Measurements from ENCODE around the gene EP300.
"Not testable (repeated sequence)": the region's sequence is repeated elsewhere in the genome, so short reads cannot be mapped to it uniquely, and the experiment has no call there.

The EP300 gene

DNA sequence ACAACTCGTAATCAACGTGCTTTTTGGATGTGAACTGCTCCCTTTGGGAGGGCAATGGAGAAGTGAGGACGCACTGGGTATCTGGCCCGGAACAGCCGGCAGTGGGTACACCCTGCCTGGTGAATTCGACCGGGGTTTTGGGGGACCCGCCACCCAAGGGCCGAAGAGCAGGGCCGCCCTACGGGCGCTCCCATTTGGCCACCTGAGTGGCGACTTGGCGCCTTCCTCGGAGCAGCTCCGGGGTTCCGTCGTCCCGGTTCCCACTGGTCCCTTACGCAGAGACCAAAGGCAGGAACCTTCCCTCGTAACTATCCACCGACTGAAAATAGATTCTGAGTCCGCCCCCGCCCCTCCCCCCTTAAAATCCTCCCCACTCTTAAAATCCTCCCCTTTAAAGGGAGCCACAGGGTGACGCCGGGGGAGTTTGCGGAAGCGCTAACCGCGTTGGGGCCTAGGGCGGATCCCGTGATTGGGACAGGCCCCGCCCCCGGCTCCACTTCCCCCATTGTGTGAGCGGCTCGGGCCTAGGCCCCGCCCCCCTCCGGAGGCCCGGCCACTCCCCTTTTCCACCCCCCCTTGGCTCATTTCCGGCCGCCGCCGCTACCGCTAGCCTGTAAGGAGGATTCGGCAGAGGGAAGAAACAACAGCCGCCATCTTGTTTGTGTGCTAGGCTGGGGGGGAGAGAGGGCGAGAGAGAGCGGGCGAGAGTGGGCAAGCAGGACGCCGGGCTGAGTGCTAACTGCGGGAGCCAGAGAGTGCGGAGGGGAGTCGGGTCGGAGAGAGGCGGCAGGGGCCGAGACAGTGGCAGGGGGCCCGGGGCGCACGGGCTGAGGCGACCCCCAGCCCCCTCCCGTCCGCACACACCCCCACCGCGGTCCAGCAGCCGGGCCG, 1.0 kb upstream of the EP300 start:
- peak; percentile 94 to 96 for DNase-seq

DNA sequence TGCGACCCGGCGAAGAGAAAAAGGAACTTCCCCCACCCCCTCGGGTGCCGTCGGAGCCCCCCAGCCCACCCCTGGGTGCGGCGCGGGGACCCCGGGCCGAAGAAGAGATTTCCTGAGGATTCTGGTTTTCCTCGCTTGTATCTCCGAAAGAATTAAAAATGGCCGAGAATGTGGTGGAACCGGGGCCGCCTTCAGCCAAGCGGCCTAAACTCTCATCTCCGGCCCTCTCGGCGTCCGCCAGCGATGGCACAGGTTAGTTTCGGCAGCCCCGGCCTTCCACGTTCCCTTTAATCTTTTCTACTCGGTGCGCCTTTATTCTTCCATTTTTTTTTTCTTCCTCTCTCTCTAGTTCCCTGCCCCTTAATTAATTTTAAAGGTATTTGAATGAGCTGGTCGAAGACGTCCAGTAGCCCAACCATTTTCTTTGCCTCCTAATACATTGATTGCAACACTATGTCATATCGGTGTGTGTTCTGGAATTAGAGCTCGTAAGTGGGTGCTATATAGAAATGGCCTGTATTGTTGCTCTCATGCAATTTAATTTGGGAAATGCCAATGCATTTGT, 537 bp downstream of the EP300 start:
- DNase-seq, result peak in 1 of 2 experiments; percentile 33

DNA sequence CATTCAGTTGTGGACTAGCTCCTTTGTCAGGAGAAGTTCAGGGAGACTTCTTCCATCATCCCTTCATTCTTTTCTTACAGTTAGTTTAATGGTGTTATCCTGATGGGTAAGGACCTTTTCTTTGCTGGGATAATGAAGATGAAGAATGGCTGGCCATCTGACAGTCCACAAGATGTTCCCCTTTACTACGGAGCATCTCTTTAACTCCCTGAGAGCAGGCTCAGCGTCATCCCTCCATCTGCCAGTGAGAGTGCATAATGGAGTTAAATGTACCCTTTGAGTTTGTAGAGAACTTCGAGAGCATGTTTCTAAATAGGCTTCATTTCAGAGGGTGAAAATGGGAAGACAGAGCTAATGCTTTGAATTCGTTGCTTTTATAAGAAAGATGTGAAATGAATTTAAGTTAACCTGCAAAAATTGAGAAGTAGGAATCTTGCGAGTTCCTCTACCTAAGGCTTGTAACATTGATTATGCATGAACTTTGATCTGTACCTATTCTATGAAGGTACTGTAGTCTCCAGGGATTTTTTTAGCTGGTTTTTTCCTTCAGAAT, 1.7 kb downstream of the EP300 start:
- DNase-seq, result no peak

DNA sequence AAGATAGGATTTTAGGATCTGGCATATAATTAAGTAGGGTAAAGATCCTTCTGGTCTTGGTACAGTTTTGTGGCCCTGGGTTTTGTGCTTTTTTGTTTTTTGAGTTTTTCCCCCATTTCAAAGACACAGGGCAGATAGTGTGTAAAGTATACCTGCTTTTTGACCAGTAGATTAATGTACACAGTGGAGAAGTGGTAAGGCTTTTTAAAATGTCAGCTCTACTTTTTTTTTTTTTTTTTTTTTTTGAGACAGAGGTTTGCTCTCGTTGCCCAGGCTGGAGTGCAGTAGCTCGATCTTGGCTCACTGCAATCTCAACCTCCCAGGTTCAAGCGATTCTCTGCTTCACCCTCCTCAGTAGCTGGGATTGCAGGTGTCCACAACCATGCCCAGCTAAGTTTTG, 4.0 kb downstream of the EP300 start:
- DNase-seq, result no peak

DNA sequence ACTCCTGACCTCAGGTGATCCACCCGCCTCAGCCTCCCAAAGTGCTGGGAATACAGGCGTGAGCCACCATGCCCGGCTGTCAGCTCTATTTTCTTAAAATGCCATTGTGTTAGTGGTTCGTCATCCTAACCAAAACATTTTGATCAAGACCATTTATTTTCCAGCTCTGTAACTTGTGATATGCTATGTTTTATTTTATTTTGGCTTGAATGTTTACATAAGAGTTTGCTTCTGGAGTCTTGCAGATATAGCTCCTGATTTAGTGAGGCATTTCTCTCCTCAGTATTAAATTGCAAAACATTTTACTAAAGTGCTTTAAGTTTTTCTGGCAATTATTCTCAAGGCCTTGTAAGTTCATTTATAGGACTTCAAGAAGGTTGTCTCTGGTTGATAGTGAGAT, 4.4 kb downstream of the EP300 start:
- DNase-seq, result no peak

DNA sequence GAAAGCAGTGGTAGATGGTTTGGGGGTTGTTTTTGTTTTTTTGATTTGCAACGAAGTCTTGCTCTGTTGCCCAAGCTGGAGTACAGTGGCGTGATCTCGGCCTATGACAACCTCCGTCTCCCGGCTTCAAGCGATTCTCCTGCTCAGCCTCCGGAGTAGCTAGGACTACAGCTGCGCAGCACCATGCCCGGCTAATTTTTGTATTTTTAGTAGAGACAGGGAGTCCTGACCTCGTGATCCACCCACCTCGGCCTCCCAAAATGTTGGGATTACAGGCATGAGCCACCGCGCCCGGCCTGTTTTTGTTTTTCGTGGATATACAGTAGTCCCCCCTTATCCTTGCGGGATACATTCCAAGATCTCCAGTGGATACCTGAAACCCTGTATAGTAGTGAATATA, 6.6 kb downstream of the EP300 start:
- no peak for DNase-seq

DNA sequence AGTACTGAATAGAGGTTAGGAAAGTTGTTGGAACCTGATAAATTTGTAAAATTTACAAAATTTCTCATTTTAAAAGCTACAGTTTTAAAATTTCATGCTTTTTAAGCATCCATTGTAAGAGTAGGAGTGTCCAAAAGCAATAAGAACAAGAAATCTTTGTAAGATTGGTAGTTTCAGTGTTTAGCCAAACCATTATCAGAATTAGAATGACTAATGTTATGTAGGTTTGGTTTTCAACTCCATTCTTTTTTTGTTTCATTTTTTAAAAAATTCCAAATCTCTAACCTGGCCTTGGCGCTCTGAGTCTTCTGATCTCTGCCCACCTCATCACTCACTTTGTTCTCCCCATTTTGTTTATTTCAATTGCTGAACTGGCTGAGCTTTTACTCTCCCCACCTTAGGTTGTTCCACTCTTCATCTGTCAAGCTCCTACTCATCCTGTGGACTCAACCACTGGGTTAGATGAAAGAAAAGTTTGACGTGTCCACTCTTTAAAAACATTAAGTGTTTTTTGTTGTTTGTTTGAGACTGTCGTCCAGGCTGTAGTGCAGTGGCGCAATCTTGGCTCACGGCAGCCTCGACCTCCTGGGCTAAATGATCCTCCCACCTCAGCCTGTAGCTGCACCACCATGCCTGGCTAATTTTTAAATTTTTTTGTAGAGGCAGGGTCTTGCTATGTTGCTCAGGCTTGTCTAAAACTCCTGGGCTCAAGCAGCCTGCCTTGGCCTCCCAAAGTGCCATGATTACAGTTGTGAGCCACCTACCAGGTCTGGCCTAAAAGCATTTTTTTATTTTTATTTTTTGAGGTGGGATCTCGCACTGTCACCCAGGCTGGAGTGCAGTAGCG, 14.0 kb downstream of the EP300 start:
- no peak for DNase-seq

DNA sequence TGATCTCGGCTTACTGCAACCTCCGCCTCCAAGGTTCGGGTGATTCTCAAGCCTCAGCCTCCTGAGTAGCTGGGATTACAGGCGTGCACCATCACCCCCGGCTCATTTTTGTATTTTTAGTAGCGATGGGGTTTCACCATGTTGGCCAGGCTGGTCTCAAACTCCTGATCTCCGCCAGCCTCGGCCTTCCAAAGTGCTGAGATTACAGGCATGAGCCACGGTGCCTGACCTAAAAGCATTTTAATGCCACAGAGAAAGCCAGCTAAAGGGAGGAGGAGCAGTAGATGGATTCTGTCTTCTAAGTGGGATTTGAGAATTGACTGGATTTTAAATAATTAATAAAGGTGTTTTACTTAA, 14.6 kb downstream of the EP300 start:
- DNase-seq, result not testable (repeated sequence)

DNA sequence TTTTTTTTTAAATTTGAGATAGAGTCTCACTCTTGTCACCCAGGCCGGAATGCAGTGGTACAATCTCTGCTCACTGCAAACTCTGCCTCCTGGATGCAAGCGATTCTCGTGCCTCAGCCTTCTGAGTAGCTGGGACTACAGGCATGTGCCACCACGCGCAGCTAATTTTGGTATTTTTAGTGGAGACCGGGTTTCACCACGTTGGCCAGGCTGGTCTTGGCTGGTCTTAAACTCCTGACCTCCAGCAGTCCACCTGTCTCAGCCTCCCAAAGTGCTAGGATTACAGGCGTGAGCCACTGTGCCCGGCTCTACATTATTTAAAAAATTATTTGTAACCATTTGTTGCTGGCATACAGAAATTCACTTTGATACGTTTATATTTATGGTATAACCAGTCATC, 18.6 kb downstream of the EP300 start:
- no peak for DNase-seq

DNA sequence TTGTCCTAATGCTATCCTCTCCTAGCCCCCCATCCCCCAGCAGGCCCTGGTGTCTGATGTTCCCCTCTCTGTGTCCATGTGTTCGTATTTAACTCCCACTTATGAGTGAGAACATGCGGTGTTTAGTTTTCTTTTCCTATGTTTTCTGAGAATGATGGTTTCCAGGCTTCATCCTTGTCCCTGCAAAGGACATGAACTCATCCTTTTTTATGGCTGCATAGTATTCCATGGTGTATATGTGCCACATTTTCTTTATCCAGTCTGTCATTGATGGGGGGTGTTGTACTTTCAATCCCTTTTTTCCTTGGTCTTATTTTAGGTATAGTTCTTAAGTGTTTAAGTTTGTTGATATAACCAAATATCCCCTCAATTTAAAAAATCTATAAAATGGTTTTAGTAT, 23.9 kb downstream of the EP300 start:
- no peak for DNase-seq

DNA sequence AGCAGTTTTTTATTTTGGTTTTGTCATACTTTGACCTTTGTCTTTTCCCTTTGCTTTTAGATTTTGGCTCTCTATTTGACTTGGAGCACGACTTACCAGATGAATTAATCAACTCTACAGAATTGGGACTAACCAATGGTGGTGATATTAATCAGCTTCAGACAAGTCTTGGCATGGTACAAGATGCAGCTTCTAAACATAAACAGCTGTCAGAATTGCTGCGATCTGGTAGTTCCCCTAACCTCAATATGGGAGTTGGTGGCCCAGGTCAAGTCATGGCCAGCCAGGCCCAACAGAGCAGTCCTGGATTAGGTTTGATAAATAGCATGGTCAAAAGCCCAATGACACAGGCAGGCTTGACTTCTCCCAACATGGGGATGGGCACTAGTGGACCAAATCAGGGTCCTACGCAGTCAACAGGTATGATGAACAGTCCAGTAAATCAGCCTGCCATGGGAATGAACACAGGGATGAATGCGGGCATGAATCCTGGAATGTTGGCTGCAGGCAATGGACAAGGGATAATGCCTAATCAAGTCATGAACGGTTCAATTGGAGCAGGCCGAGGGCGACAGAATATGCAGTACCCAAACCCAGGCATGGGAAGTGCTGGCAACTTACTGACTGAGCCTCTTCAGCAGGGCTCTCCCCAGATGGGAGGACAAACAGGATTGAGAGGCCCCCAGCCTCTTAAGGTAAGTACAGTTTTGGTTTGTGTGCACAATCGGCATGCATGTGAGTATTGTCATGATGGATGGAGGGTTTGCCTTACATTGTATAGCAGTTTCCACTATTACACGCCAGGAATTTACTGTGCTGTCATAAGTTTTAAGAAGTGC, 25.0 kb downstream of the EP300 start:
- DNase-seq, result no peak

DNA sequence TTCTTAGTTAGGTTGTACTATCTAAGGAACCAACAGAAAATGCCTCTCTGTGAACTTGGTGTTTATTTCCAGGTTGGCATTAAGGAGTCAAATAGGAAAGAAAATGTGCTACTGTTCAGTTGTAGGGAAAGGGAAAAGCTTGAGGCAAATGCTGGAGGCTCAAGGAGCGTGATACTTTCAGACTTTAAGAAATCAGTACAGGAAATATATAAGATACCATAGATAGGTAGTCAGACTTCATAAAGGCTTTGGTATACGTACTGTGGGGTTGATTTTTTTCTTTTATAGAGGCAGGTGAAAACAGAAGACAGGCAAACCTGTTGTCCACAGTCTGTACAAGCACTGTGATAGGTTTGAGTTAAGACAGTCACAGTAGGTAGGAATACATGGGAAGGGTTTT, 30.8 kb downstream of the EP300 start:
- no peak for DNase-seq

DNA sequence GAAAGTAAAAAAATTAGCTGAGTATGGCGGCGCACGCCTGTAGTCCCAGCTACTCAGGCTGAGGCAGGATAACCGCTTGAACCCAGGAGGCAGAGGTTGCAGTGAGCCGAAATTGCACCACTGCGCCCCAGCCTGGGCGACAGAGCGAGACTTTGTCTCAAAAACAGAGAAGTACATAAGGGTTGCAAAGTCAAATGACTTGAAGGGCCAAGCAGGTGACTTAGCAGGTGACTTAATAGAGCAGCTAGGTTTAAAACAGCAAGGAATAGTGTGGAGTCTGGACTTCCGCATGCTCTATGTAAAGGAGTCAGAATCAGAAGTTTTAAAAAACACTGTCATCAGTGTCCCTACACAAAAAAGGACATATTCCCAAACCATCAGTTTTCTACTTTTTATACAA, 31.7 kb downstream of the EP300 start:
- DNase-seq, result no peak

DNA sequence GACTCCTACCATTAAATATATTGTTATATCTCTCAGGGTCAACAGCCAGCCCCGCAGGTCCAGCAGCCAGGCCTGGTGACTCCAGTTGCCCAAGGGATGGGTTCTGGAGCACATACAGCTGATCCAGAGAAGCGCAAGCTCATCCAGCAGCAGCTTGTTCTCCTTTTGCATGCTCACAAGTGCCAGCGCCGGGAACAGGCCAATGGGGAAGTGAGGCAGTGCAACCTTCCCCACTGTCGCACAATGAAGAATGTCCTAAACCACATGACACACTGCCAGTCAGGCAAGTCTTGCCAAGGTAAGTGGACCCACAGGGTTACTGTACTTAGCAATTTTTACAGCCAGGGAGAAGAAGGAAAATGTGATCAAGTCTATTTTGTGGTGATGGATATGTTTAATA, 35.1 kb downstream of the EP300 start:
- no peak for DNase-seq

DNA sequence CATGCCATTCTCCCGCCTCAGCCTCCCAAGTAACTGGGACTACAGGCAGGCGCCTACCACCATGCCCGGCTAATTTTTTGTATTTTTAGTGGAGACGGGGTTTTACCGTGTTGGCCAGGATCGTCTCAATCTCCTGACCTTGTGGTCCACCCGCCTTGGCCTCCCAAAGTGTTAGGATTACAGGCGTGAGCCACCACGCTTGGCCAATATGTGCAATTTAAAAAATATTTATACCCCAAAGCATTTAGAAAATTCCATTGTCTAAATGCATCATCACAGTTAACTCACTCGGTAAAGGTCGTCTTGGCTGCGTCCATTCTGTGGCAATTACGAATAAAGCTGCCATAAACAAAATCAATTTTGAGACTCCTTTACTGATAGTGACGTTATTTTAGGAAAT, 36.2 kb downstream of the EP300 start:
- DNase-seq, result no peak

DNA sequence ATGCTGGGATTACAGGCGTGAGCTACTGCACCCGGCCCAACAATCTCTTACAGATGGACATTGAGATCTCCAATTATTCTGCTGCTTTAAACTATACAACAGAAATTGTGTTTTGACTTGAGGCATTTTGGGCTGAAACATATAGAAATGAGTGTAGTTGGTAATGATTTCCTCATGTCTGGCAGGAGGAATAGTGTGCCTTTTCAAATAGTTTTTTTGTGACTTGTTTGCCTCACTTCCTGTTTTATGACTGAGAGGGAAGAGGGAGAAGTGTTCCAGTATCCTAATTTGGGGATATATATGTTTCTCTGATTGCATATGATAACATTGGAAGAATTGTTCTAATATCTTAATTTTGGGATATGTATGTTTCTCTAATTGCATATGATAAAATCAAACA, 40.2 kb downstream of the EP300 start:
- no peak for DNase-seq

DNA sequence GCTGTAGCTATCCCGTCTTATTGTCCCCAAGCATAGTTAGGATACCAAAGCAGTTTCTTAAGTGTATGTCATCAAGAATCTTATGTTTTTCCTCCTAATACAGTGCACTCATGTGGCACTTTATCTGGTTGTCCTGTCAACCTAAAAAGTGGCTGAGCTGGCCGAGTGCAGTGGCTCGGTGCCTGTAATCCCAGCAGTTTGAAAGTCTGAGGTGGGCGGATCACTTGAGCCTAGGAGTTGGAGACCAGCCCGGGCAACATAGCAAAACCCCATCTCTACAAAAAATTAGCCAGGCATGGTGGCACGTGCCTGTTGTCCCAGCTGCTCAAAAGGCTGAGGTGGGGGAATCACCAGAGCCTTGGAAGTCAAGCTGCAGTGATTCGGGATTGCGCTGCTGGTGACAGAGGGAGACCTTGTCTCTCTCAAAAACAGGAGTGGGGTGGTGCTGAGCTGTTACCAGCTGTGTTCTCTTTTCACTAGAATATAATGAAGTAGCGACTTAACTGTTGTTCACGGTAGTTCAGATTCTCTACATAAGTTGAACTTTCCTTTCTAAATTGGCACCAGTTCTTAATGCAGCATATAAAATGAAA, 48.1 kb downstream of the EP300 start:
- no peak for DNase-seq

DNA sequence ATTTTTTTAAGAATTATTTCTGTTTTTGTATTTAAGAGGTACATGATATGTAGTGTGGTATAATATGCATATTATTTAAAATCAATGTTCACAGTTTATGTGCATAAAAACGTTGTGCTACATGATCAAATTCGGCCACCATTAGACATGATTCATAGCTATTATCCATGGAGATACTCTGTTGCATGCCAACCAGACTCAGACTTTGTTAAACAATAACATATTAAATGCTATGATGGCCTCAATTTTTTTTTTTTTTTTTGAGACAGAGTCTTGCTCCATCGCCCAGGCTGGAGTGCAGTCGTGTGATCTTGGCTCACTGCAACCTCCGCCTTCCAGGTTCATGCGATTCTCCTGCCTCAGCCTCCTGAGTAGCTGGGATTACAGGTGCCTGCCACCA, 53.5 kb downstream of the EP300 start:
- not testable (repeated sequence) for DNase-seq

DNA sequence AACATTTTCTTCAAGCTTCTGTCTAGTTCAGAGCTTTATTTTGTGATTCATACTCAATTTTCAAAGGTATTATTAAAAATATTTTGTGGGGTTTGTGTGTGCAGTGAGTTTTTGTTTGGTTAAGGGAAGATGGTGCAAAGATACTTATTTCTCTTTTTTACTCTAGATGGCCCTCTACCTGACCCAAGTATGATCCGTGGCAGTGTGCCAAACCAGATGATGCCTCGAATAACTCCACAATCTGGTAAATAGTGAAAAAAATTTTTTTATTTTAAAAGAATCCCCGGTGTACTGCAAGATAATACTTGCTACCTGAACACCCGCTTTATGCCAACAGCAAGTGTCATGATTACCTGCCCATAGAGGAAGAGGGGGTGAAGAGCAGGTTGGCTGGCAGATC, 54.2 kb downstream of the EP300 start:
- no peak for DNase-seq

DNA sequence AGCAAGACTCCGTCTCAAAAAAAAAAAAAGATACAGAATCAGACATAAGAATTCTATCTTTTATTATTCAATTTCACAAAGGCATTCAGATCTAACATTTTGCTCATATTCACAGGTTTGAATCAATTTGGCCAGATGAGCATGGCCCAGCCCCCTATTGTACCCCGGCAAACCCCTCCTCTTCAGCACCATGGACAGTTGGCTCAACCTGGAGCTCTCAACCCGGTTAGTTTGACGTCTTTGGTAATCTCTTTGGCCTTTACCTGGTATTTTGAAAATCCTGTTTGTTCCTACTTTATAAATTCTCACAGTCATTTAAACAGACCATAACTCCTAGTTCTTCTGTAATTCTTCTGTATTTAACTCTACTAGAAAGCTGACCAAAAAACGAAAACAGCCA, 55.3 kb downstream of the EP300 start:
- no peak for DNase-seq

DNA sequence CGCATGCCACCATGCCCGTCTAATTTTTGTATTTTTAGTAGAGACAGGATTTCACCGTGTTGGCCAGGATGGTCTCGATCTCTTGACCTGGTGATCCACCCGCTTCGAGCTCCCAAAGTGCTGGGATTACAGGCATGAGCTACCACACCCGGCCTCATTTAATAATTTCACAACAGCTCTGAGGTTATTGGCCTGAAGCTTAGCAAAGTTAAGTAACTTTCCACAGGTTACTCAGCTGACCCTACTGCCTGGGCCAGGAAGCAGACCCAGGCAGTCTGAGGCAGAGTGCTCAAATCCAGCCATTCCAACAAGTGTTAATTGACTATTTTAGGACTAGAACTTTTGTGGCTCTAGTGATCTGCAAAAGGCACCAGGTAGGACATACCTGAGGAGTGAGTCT, 60.5 kb downstream of the EP300 start:
- DNase-seq, result no peak

DNA sequence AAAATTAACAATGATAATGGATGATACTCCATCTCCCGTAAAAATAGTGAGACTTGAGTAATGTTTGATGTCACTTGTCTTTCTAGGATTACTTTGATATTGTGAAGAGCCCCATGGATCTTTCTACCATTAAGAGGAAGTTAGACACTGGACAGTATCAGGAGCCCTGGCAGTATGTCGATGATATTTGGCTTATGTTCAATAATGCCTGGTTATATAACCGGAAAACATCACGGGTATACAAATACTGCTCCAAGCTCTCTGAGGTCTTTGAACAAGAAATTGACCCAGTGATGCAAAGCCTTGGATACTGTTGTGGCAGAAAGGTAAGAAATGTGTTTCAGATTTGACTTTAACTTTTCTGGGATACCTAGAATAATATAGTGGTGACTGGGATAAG, 64.7 kb downstream of the EP300 start:
- no peak for DNase-seq
